Measurements from ENCODE around the gene HDAC4. TPM values are rescaled to one million over a fixed set of nuclear protein-coding genes. Genes with fewer than 3 reads are reported as not detected.

Gene HDAC4
- total RNA-seq, 1 experiment from 2014 or later, result 44.4 TPM

DNA sequence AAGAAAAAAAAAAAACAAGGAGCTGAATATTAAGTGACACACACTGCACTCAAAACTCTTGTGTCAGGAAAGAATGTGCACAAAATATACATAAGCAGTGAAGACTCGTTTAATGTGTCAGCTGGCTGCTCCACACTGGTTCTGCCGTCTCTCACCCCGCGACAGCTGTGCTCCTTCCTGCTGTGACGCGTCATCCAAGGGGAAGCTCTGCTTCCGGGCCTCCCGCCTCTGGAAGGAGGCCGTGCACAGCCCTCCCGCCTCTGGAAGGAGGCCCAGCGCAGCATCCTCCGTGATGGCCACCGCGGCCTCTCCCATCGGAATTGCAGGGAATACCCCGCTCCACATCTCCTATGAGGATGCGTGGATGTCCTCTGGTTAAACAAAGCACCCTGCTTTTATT, 151.0 kb downstream of the HDAC4 start (continued):
- TF ChIP-seq, protein P1, sequence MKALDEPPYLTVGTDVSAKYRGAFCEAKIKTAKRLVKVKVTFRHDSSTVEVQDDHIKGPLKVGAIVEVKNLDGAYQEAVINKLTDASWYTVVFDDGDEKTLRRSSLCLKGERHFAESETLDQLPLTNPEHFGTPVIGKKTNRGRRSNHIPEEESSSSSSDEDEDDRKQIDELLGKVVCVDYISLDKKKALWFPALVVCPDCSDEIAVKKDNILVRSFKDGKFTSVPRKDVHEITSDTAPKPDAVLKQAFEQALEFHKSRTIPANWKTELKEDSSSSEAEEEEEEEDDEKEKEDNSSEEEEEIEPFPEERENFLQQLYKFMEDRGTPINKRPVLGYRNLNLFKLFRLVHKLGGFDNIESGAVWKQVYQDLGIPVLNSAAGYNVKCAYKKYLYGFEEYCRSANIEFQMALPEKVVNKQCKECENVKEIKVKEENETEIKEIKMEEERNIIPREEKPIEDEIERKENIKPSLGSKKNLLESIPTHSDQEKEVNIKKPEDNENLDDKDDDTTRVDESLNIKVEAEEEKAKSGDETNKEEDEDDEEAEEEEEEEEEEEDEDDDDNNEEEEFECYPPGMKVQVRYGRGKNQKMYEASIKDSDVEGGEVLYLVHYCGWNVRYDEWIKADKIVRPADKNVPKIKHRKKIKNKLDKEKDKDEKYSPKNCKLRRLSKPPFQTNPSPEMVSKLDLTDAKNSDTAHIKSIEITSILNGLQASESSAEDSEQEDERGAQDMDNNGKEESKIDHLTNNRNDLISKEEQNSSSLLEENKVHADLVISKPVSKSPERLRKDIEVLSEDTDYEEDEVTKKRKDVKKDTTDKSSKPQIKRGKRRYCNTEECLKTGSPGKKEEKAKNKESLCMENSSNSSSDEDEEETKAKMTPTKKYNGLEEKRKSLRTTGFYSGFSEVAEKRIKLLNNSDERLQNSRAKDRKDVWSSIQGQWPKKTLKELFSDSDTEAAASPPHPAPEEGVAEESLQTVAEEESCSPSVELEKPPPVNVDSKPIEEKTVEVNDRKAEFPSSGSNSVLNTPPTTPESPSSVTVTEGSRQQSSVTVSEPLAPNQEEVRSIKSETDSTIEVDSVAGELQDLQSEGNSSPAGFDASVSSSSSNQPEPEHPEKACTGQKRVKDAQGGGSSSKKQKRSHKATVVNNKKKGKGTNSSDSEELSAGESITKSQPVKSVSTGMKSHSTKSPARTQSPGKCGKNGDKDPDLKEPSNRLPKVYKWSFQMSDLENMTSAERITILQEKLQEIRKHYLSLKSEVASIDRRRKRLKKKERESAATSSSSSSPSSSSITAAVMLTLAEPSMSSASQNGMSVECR (CRISPR knock-in tag; IDR thresholded peaks at IDR 0.05; ENCODE audit: borderline replicate concordance), result no peak
- no peak for TF ChIP-seq SOX15 (CRISPR knock-in tag; IDR thresholded peaks at IDR 0.05)
- TF ChIP-seq, protein P2, sequence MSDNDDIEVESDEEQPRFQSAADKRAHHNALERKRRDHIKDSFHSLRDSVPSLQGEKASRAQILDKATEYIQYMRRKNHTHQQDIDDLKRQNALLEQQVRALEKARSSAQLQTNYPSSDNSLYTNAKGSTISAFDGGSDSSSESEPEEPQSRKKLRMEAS (CRISPR knock-in tag; IDR thresholded peaks at IDR 0.05), result no peak
- TF ChIP-seq RELA (CRISPR knock-in tag; IDR thresholded peaks at IDR 0.05; ENCODE audit: borderline replicate concordance), result no peak
- TF ChIP-seq, protein P3, sequence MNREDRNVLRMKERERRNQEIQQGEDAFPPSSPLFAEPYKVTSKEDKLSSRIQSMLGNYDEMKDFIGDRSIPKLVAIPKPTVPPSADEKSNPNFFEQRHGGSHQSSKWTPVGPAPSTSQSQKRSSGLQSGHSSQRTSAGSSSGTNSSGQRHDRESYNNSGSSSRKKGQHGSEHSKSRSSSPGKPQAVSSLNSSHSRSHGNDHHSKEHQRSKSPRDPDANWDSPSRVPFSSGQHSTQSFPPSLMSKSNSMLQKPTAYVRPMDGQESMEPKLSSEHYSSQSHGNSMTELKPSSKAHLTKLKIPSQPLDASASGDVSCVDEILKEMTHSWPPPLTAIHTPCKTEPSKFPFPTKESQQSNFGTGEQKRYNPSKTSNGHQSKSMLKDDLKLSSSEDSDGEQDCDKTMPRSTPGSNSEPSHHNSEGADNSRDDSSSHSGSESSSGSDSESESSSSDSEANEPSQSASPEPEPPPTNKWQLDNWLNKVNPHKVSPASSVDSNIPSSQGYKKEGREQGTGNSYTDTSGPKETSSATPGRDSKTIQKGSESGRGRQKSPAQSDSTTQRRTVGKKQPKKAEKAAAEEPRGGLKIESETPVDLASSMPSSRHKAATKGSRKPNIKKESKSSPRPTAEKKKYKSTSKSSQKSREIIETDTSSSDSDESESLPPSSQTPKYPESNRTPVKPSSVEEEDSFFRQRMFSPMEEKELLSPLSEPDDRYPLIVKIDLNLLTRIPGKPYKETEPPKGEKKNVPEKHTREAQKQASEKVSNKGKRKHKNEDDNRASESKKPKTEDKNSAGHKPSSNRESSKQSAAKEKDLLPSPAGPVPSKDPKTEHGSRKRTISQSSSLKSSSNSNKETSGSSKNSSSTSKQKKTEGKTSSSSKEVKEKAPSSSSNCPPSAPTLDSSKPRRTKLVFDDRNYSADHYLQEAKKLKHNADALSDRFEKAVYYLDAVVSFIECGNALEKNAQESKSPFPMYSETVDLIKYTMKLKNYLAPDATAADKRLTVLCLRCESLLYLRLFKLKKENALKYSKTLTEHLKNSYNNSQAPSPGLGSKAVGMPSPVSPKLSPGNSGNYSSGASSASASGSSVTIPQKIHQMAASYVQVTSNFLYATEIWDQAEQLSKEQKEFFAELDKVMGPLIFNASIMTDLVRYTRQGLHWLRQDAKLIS (CRISPR knock-in tag; IDR thresholded peaks at IDR 0.05; ENCODE audit: borderline replicate concordance), result no peak
- TF ChIP-seq EMX1 (CRISPR knock-in tag; IDR thresholded peaks at IDR 0.05), result no peak
- TF ChIP-seq FOXJ3 (CRISPR knock-in tag; IDR thresholded peaks at IDR 0.05; ENCODE audit: borderline replicate concordance), result no peak
- TF ChIP-seq ZNF219 (CRISPR knock-in tag; IDR thresholded peaks at IDR 0.05; ENCODE audit: borderline replicate concordance), result no peak
- TF ChIP-seq, protein P4, sequence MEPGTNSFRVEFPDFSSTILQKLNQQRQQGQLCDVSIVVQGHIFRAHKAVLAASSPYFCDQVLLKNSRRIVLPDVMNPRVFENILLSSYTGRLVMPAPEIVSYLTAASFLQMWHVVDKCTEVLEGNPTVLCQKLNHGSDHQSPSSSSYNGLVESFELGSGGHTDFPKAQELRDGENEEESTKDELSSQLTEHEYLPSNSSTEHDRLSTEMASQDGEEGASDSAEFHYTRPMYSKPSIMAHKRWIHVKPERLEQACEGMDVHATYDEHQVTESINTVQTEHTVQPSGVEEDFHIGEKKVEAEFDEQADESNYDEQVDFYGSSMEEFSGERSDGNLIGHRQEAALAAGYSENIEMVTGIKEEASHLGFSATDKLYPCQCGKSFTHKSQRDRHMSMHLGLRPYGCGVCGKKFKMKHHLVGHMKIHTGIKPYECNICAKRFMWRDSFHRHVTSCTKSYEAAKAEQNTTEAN (CRISPR knock-in tag; IDR thresholded peaks at IDR 0.05), result no peak
- TF ChIP-seq FOXP1 (CRISPR knock-in tag; IDR thresholded peaks at IDR 0.05; ENCODE audit: borderline replicate concordance), result no peak

DNA sequence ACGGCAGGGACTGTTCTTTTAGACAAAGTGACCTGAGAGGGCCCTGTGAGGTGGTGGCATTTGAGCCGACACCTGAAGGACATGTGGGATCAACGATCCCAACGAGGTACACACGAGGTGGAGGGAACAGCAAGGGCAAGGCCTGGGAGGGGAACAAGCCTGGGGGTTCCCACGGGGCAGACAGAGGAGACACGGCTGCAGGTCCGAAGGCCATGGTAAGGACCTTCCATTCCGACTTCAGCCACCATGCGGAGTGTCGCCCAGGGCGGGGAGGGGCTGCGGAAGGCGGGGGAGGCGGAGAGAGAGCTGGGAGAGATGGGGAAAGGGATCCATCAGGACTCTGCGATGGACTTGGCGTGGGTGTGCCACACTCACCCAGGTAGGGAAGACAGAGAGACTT, 151.8 kb downstream of the HDAC4 start:
- TF ChIP-seq ELF4 (CRISPR knock-in tag; IDR thresholded peaks at IDR 0.05; ENCODE audit: low read depth), result no peak
- no peak for TF ChIP-seq IRF2 (CRISPR knock-in tag; IDR thresholded peaks at IDR 0.05; ENCODE audit: borderline replicate concordance, low read depth)
- TF ChIP-seq, protein P5, sequence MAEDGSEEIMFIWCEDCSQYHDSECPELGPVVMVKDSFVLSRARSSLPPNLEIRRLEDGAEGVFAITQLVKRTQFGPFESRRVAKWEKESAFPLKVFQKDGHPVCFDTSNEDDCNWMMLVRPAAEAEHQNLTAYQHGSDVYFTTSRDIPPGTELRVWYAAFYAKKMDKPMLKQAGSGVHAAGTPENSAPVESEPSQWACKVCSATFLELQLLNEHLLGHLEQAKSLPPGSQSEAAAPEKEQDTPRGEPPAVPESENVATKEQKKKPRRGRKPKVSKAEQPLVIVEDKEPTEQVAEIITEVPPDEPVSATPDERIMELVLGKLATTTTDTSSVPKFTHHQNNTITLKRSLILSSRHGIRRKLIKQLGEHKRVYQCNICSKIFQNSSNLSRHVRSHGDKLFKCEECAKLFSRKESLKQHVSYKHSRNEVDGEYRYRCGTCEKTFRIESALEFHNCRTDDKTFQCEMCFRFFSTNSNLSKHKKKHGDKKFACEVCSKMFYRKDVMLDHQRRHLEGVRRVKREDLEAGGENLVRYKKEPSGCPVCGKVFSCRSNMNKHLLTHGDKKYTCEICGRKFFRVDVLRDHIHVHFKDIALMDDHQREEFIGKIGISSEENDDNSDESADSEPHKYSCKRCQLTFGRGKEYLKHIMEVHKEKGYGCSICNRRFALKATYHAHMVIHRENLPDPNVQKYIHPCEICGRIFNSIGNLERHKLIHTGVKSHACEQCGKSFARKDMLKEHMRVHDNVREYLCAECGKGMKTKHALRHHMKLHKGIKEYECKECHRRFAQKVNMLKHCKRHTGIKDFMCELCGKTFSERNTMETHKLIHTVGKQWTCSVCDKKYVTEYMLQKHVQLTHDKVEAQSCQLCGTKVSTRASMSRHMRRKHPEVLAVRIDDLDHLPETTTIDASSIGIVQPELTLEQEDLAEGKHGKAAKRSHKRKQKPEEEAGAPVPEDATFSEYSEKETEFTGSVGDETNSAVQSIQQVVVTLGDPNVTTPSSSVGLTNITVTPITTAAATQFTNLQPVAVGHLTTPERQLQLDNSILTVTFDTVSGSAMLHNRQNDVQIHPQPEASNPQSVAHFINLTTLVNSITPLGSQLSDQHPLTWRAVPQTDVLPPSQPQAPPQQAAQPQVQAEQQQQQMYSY (CRISPR knock-in tag; IDR thresholded peaks at IDR 0.05), result no peak
- TF ChIP-seq, protein P6, sequence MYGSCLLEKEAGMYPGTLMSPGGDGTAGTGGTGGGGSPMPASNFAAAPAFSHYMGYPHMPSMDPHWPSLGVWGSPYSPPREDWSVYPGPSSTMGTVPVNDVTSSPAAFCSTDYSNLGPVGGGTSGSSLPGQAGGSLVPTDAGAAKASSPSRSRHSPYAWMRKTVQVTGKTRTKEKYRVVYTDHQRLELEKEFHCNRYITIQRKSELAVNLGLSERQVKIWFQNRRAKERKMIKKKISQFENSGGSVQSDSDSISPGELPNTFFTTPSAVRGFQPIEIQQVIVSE (CRISPR knock-in tag; IDR thresholded peaks at IDR 0.05; ENCODE audit: borderline replicate concordance), result no peak
- TF ChIP-seq ZNF219 (CRISPR knock-in tag; IDR thresholded peaks at IDR 0.05; ENCODE audit: borderline replicate concordance), result no peak
- CTCF ChIA-PET, result no interaction called here
- DNase-seq (ENCODE audit: low spot score) (no peak), ATAC-seq (no peak)
- Mint-ChIP-seq H3K36me3 (no peaks in the 10 kb centered on the region), H3K27ac (peak overlapping the region; percentile 70), H3K4me1 (peaks cover 52% of the 10 kb centered on the region), H3K4me3 (no peak overlapping the region), H3K9me3 (no peaks in the 10 kb centered on the region), H3K27me3 (ENCODE audit: low read depth) (no peaks in the 10 kb centered on the region)
- POLR2A ChIA-PET, result no interaction called here

Data from WTC11 (cell line).